ENCODE results near the gene KCNQ1. TPM values are rescaled to one million over a fixed set of nuclear protein-coding genes. Genes with fewer than 3 reads are reported as not detected.

KCNQ1 gene
- polyA plus RNA-seq, 1 donor (not counting 4 experiments of a cell fraction or from before 2014, with no cell fraction given) = not detected

- dilution Hi-C loops (cut with MboI; ENCODE audit: extremely low pct_ligation_motif_present, low sequenced_read_pairs) = no loop called here
- Histone ChIP-seq H3K79me2 (ENCODE audit: control insufficient read depth, insufficient read depth, low read length) (no peaks in the 10 kb centered on the region), H3K4me2 (ENCODE audit: control insufficient read depth, extremely low read depth, insufficient read depth, low read depth, low read length) (no peak overlapping the region), H2AFZ (ENCODE audit: control insufficient read depth, low read length) (no peak overlapping the region), H4K20me1 (ENCODE audit: control insufficient read depth, extremely low read depth, insufficient read depth, low read length) (no peaks in the 10 kb centered on the region), H3K36me3 (ENCODE audit: control insufficient read depth in 2 of 2, extremely low read depth in 1 of 2, insufficient read depth in 2 of 2, low read length in 2 of 2) (no peaks in the 10 kb centered on the region), H3K27ac (ENCODE audit: control insufficient read depth, insufficient read depth, low read length) (no peak overlapping the region), H3K4me3 (ENCODE audit: control insufficient read depth in 2 of 3, extremely low read depth in 1 of 3, insufficient read depth in 2 of 3, low read depth in 1 of 3, low read length in 3 of 3) (no peak overlapping the region), H3K9ac (ENCODE audit: control insufficient read depth, extremely low read depth, insufficient read depth, low read length) (no peak overlapping the region), H3K27me3 (ENCODE audit: control insufficient read depth, extremely low read depth, insufficient read depth, low read length) (peaks cover 36% of the 10 kb centered on the region), H3K9me3 (ENCODE audit: control insufficient read depth, low read depth, low read length) (no peaks in the 10 kb centered on the region), H3K9me1 (ENCODE audit: control insufficient read depth, extremely low read depth, insufficient read depth, low read length) (no peaks in the 10 kb centered on the region), H3K4me1 (ENCODE audit: control insufficient read depth, extremely low read depth, insufficient read depth, low read length) (no peaks in the 10 kb centered on the region)
- no peak for FAIRE-seq
- DNase-seq (ENCODE audit: low read depth, low spot score) = no peak
- TF ChIP-seq EZH2 (IDR thresholded peaks at IDR 0.05; ENCODE audit: low read length) = no peak
- TF ChIP-seq, protein P1, sequence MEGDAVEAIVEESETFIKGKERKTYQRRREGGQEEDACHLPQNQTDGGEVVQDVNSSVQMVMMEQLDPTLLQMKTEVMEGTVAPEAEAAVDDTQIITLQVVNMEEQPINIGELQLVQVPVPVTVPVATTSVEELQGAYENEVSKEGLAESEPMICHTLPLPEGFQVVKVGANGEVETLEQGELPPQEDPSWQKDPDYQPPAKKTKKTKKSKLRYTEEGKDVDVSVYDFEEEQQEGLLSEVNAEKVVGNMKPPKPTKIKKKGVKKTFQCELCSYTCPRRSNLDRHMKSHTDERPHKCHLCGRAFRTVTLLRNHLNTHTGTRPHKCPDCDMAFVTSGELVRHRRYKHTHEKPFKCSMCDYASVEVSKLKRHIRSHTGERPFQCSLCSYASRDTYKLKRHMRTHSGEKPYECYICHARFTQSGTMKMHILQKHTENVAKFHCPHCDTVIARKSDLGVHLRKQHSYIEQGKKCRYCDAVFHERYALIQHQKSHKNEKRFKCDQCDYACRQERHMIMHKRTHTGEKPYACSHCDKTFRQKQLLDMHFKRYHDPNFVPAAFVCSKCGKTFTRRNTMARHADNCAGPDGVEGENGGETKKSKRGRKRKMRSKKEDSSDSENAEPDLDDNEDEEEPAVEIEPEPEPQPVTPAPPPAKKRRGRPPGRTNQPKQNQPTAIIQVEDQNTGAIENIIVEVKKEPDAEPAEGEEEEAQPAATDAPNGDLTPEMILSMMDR (optimal IDR thresholded peaks at IDR 0.05 in 1 of 3, IDR thresholded peaks at IDR 0.05 in 1 of 3, conservative IDR thresholded peaks at IDR 0.05 in 1 of 3; ENCODE audit: extremely low read depth in 1 of 3, insufficient read depth in 2 of 3, low read length in 3 of 3) = no peak
Observed at GRCh38 chr11:2450321-2451041, 5.7 kb downstream of the KCNQ1 start.

GRCh38 chr11:2451336-2451735 is 6.5 kb downstream of the KCNQ1 start:
- Histone ChIP-seq H3K27me3 (ENCODE audit: control insufficient read depth, extremely low read depth, insufficient read depth, low read length) (peaks cover 28% of the 10 kb centered on the region), H3K27ac (ENCODE audit: control insufficient read depth, insufficient read depth, low read length) (no peak overlapping the region), H3K9me3 (ENCODE audit: control insufficient read depth, low read depth, low read length) (no peaks in the 10 kb centered on the region), H3K9me1 (ENCODE audit: control insufficient read depth, extremely low read depth, insufficient read depth, low read length) (no peaks in the 10 kb centered on the region), H3K79me2 (ENCODE audit: control insufficient read depth, insufficient read depth, low read length) (no peaks in the 10 kb centered on the region), H3K4me2 (ENCODE audit: control insufficient read depth, extremely low read depth, insufficient read depth, low read depth, low read length) (no peak overlapping the region), H3K36me3 (ENCODE audit: control insufficient read depth in 2 of 2, extremely low read depth in 1 of 2, insufficient read depth in 2 of 2, low read length in 2 of 2) (no peaks in the 10 kb centered on the region), H3K9ac (ENCODE audit: control insufficient read depth, extremely low read depth, insufficient read depth, low read length) (no peak overlapping the region), H2AFZ (ENCODE audit: control insufficient read depth, low read length) (no peak overlapping the region), H3K4me3 (ENCODE audit: control insufficient read depth in 2 of 3, extremely low read depth in 1 of 3, insufficient read depth in 2 of 3, low read depth in 1 of 3, low read length in 3 of 3) (no peak overlapping the region), H4K20me1 (ENCODE audit: control insufficient read depth, extremely low read depth, insufficient read depth, low read length) (no peaks in the 10 kb centered on the region), H3K4me1 (ENCODE audit: control insufficient read depth, extremely low read depth, insufficient read depth, low read length) (no peaks in the 10 kb centered on the region)
- no peak for TF ChIP-seq EZH2 (IDR thresholded peaks at IDR 0.05; ENCODE audit: low read length)
- TF ChIP-seq, protein P1 (optimal IDR thresholded peaks at IDR 0.05 in 1 of 3, IDR thresholded peaks at IDR 0.05 in 1 of 3, conservative IDR thresholded peaks at IDR 0.05 in 1 of 3; ENCODE audit: extremely low read depth in 1 of 3, insufficient read depth in 2 of 3, low read length in 3 of 3) = no peak
- dilution Hi-C loops (cut with MboI; ENCODE audit: extremely low pct_ligation_motif_present, low sequenced_read_pairs) = no loop called here
- FAIRE-seq (no peak), DNase-seq (ENCODE audit: low read depth, low spot score) (no peak)

Measured in keratinocyte (primary cell).